ENCODE measurements around the gene PRDM2. TPM values are rescaled to one million over a fixed set of nuclear protein-coding genes. Genes with fewer than 3 reads are reported as not detected.
"Not testable (repeated sequence)": the region's sequence is repeated elsewhere in the genome, so short reads cannot be mapped to it uniquely, and the experiment has no call there.

The PRDM2 gene
- total RNA-seq, 2 experiments from 2014 or later: 56.3 to 58.4 TPM

- Mint-ChIP-seq H3K4me3 (peak overlapping the region; percentile 94), H3K9me3 (peaks cover under 1% of the 10 kb centered on the region), H3K27me3 (no peaks in the 10 kb centered on the region), H3K27ac (peak overlapping the region; percentile 95), H3K4me1 (peaks cover 55% of the 10 kb centered on the region), H3K36me3 (ENCODE audit: low read depth) (peaks cover 18% of the 10 kb centered on the region)
- CTCF ChIA-PET: interaction anchor here (0.6 to 2.8 kb wide), 11 partner anchors 10 to 95 kb away, joined by 3 to 24 read pairs (median 4); no protein-coding TSS in a partner anchor
- peak; percentile 73 for DNase-seq
- POLR2A ChIA-PET: interaction anchor here (0.6 to 3.4 kb wide), 11 partner anchors 9 to 90 kb away, joined by 3 to 59 read pairs (median 4); no protein-coding TSS in a partner anchor
Observed at GRCh38 chr1:13702425-13703127, 2.6 kb downstream of the PRDM2 start.

- POLR2A ChIA-PET: interaction anchor here (0.6 to 3.4 kb wide), 10 partner anchors 10 to 90 kb away, joined by 3 to 59 read pairs (median 4); no protein-coding TSS in a partner anchor
- Mint-ChIP-seq H3K27me3 (no peaks in the 10 kb centered on the region), H3K4me1 (peaks cover 55% of the 10 kb centered on the region), H3K4me3 (no peak overlapping the region), H3K27ac (peak overlapping the region; percentile 95), H3K9me3 (no peaks in the 10 kb centered on the region), H3K36me3 (ENCODE audit: low read depth) (peaks cover 18% of the 10 kb centered on the region)
- CTCF ChIA-PET: interaction anchor here (0.7 to 2.8 kb wide), 12 partner anchors 9 to 55 kb away, joined by 3 to 24 read pairs (median 4); no protein-coding TSS in a partner anchor
- DNase-seq: no peak
Observed at GRCh38 chr1:13703128-13703513, 3.1 kb downstream of the PRDM2 start.

- Mint-ChIP-seq H3K27me3 (no peaks in the 10 kb centered on the region), H3K27ac (peak overlapping the region; percentile 95), H3K4me1 (peaks cover 59% of the 10 kb centered on the region), H3K4me3 (no peak overlapping the region), H3K36me3 (ENCODE audit: low read depth) (peaks cover 18% of the 10 kb centered on the region), H3K9me3 (no peaks in the 10 kb centered on the region)
- ChIA-PET POLR2A (interaction anchor here (1.0 to 3.4 kb wide), 4 partner anchors 18 to 45 kb away, joined by 3 to 59 read pairs (median 14); no protein-coding TSS in a partner anchor), CTCF (interaction anchor here (0.7 to 2.8 kb wide), 6 partner anchors 11 to 54 kb away, joined by 3 to 24 read pairs (median 6); no protein-coding TSS in a partner anchor)
- DNase-seq: no peak
Observed at GRCh38 chr1:13703558-13704490, 3.8 kb downstream of the PRDM2 start.

- no peak overlapping the region for H3K27ac Mint-ChIP-seq
- H3K4me1 Mint-ChIP-seq: peaks cover 47% of the 10 kb centered on the region
- CTCF ChIA-PET: interaction anchor here (1.0 kb wide), 1 partner anchor 20 kb away, joined by 10 read pairs; no protein-coding TSS in a partner anchor
Observed at GRCh38 chr1:13706046-13706445, 6.1 kb downstream of the PRDM2 start.

GRCh38 chr1:13707164-13707563, 7.2 kb downstream of the PRDM2 start:
- Mint-ChIP-seq H3K27me3 (no peaks in the 10 kb centered on the region), H3K4me3 (no peak overlapping the region), H3K36me3 (ENCODE audit: low read depth) (peaks cover 10% of the 10 kb centered on the region), H3K9me3 (no peaks in the 10 kb centered on the region), H3K27ac (no peak overlapping the region), H3K4me1 (peaks cover 39% of the 10 kb centered on the region)
- no peak for DNase-seq
- POLR2A ChIA-PET: interaction anchor here (0.7 to 1.4 kb wide), 2 partner anchors 19 to 23 kb away, joined by 3 read pairs; no protein-coding TSS in a partner anchor
- CTCF ChIA-PET: interaction anchor here (1.1 to 2.4 kb wide), 4 partner anchors 11 to 23 kb away, joined by 4 to 10 read pairs (median 6); no protein-coding TSS in a partner anchor

More at GRCh38 chr1:13706046-13706445, 6.1 kb downstream of the PRDM2 start:
- Mint-ChIP-seq H3K4me3 (no peak overlapping the region), H3K9me3 (no peaks in the 10 kb centered on the region), H3K36me3 (ENCODE audit: low read depth) (peaks cover 10% of the 10 kb centered on the region), H3K27me3 (no peaks in the 10 kb centered on the region)
- DNase-seq: no peak
- POLR2A ChIA-PET: interaction anchor here (1.5 kb wide), 1 partner anchor 43 kb away, joined by 9 read pairs; no protein-coding TSS in a partner anchor

GRCh38 chr1:13708380-13708982, 8.5 kb downstream of the PRDM2 start:
- DNase-seq: no peak
- no peak overlapping the region for H3K27ac Mint-ChIP-seq
- H3K4me3 Mint-ChIP-seq: no peak overlapping the region
- H3K36me3 Mint-ChIP-seq (ENCODE audit: low read depth): peaks cover 15% of the 10 kb centered on the region
- H3K9me3 Mint-ChIP-seq: no peaks in the 10 kb centered on the region
- POLR2A ChIA-PET: interaction anchor here (1.4 kb wide), 1 partner anchor 17 kb away, joined by 3 read pairs; no protein-coding TSS in a partner anchor
- CTCF ChIA-PET: interaction anchor here (1.3 to 2.4 kb wide), 3 partner anchors 16 to 21 kb away, joined by 5 to 10 read pairs (median 6); no protein-coding TSS in a partner anchor
- peaks cover 32% of the 10 kb centered on the region for H3K4me1 Mint-ChIP-seq
- no peaks in the 10 kb centered on the region for H3K27me3 Mint-ChIP-seq

GRCh38 chr1:13710086-13710485, 10.1 kb downstream of the PRDM2 start:
- ChIA-PET POLR2A (no interaction called here), CTCF (interaction anchor here (0.5 to 1.4 kb wide), 3 partner anchors 9 to 76 kb away, joined by 3 read pairs; no protein-coding TSS in a partner anchor)
- no peak overlapping the region for H3K4me3 Mint-ChIP-seq
- H3K36me3 Mint-ChIP-seq (ENCODE audit: low read depth): peaks cover 15% of the 10 kb centered on the region
- DNase-seq: no peak
- no peaks in the 10 kb centered on the region for H3K9me3 Mint-ChIP-seq
- H3K4me1 Mint-ChIP-seq: peaks cover 20% of the 10 kb centered on the region
- no peak overlapping the region for H3K27ac Mint-ChIP-seq
- no peaks in the 10 kb centered on the region for H3K27me3 Mint-ChIP-seq

GRCh38 chr1:13714851-13715250, 14.9 kb downstream of the PRDM2 start:
- Mint-ChIP-seq H3K36me3 (ENCODE audit: low read depth) (peaks cover 15% of the 10 kb centered on the region), H3K4me3 (no peak overlapping the region), H3K27ac (no peak overlapping the region), H3K4me1 (peaks cover 5% of the 10 kb centered on the region), H3K9me3 (no peaks in the 10 kb centered on the region), H3K27me3 (no peaks in the 10 kb centered on the region)
- POLR2A ChIA-PET: interaction anchor here (0.7 to 1.7 kb wide), 2 partner anchors 12 to 34 kb away, joined by 3 to 4 read pairs; no protein-coding TSS in a partner anchor
- CTCF ChIA-PET: interaction anchor here (0.9 to 1.4 kb wide), 5 partner anchors 10 to 15 kb away, joined by 3 to 6 read pairs (median 4); no protein-coding TSS in a partner anchor
- no peak for DNase-seq

GRCh38 chr1:13715616-13716287, 15.8 kb downstream of the PRDM2 start:
- H3K4me3 Mint-ChIP-seq, H3K4me1 Mint-ChIP-seq, H3K27me3 Mint-ChIP-seq, H3K9me3 Mint-ChIP-seq, H3K27ac Mint-ChIP-seq, DNase-seq: not testable (repeated sequence)
- ChIA-PET CTCF (interaction anchor here (0.9 to 1.4 kb wide), 5 partner anchors 9 to 14 kb away, joined by 3 to 6 read pairs (median 4); no protein-coding TSS in a partner anchor), POLR2A (interaction anchor here (0.7 to 1.7 kb wide), 2 partner anchors 13 to 33 kb away, joined by 3 to 4 read pairs; no protein-coding TSS in a partner anchor)
- H3K36me3 Mint-ChIP-seq (ENCODE audit: low read depth): peaks cover 15% of the 10 kb centered on the region

GRCh38 chr1:13722808-13723360, 22.9 kb downstream of the PRDM2 start:
- peaks cover 6% of the 10 kb centered on the region for H3K4me1 Mint-ChIP-seq
- no peaks in the 10 kb centered on the region for H3K9me3 Mint-ChIP-seq
- H3K36me3 Mint-ChIP-seq (ENCODE audit: low read depth): peaks cover 3% of the 10 kb centered on the region
- no peak for DNase-seq
- CTCF ChIA-PET: no interaction called here
- no peak overlapping the region for H3K27ac Mint-ChIP-seq
- H3K4me3 Mint-ChIP-seq: no peak overlapping the region
- H3K27me3 Mint-ChIP-seq: no peaks in the 10 kb centered on the region
- POLR2A ChIA-PET: no interaction called here

- no peak for DNase-seq
- Mint-ChIP-seq H3K36me3 (ENCODE audit: low read depth) (peaks cover under 1% of the 10 kb centered on the region), H3K4me3 (no peak overlapping the region), H3K4me1 (peaks cover 15% of the 10 kb centered on the region), H3K9me3 (no peaks in the 10 kb centered on the region), H3K27me3 (no peaks in the 10 kb centered on the region), H3K27ac (no peak overlapping the region)
- POLR2A ChIA-PET: no interaction called here
- CTCF ChIA-PET: interaction anchor here (1.6 to 3.8 kb wide), 2 partner anchors 16 to 20 kb away, joined by 6 to 24 read pairs; no protein-coding TSS in a partner anchor
Observed at GRCh38 chr1:13723810-13724209, 23.8 kb downstream of the PRDM2 start.

Measured in activated CD4-positive, alpha-beta memory T cell treated with anti-CD3 and anti-CD28 coated beads, Interleukin-2, amount 10 ng/mL, durations not matched to agents 7 days and 5 days (primary cell).